ENCODE results near the gene LRRC49.
A peak's percentile ranks its signal among the peaks of the same experiment; 100 is the strongest.
"Not testable (repeated sequence)": the region's sequence is repeated elsewhere in the genome, so short reads cannot be mapped to it uniquely, and the experiment has no call there.

Gene LRRC49

DNA sequence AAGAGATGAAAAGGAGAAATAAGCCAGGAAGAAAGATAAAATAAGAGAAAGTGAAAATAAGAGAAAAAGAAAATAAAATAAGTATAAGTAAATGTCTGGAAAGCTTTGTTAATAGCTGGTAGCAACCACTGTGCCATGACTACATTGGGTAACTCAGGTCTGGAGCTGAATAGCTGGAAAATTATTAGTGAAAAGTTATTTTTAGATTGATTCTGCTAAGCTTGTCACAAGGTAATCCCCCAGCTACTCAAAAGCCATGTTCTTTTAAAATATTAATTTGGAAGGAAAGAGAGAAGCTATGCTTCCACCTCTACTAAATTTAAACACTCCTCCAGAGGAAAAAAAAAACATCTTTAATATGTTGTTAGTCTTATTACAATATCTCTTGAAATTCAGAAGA, 117.8 kb downstream of the LRRC49 start:
- TF ChIP-seq, protein P1, sequence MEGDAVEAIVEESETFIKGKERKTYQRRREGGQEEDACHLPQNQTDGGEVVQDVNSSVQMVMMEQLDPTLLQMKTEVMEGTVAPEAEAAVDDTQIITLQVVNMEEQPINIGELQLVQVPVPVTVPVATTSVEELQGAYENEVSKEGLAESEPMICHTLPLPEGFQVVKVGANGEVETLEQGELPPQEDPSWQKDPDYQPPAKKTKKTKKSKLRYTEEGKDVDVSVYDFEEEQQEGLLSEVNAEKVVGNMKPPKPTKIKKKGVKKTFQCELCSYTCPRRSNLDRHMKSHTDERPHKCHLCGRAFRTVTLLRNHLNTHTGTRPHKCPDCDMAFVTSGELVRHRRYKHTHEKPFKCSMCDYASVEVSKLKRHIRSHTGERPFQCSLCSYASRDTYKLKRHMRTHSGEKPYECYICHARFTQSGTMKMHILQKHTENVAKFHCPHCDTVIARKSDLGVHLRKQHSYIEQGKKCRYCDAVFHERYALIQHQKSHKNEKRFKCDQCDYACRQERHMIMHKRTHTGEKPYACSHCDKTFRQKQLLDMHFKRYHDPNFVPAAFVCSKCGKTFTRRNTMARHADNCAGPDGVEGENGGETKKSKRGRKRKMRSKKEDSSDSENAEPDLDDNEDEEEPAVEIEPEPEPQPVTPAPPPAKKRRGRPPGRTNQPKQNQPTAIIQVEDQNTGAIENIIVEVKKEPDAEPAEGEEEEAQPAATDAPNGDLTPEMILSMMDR (conservative IDR thresholded peaks at IDR 0.05): no peak
- no peak overlapping the region for H3K27ac ChIP-seq

GRCh38 chr15:71010997-71011396, 118.4 kb downstream of the LRRC49 start:
- TF ChIP-seq, protein P1 (conservative IDR thresholded peaks at IDR 0.05): no peak
- no peak overlapping the region for H3K27ac ChIP-seq

GRCh38 chr15:71011503-71012155, 119.0 kb downstream of the LRRC49 start:
- no peak overlapping the region for H3K27ac ChIP-seq

DNA sequence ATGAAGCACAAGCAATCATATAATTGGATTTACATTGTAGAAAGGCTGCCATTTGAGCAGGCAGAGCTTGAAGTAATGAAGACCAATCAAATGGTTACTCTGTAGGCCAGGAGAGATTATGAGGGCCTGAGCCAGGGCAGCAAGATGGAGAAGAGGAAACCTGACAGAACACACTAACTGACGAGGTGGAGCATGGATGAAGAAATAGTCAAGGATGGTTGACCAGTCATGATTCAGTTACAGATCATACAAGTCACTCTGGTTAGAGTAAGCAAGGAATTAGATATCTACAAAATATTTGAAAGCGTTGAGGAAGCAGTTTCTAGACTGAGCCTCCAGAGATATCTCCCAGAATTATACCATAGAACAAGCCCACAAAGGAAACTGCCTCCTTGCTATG, 120.8 kb downstream of the LRRC49 start:
- TF ChIP-seq, protein P1 (conservative IDR thresholded peaks at IDR 0.05): no peak
- no peak overlapping the region for H3K27ac ChIP-seq

More at GRCh38 chr15:71011503-71012155, 119.0 kb downstream of the LRRC49 start:
- TF ChIP-seq, protein P1 (conservative IDR thresholded peaks at IDR 0.05): peak; percentile 98

DNA sequence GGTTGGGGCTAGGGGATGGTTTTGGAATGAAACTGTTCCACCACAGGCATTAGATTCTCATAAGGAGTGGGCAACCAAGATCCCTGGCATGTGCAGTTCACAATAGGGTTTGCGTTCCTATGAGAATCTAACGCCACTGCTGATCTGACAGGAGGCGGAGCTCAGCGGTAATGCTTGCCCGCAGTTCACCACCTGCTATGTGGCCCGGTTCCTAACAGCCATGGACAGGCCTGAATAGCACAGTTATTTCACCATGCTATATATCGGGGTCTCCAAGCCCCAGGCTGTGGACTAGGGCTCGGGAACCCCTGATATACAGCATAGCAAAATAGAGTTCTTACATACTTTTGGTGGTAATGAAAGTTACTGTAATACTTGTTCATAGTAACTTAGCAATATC, 122.7 kb downstream of the LRRC49 start:
- no peak overlapping the region for H3K27ac ChIP-seq
- TF ChIP-seq, protein P1 (conservative IDR thresholded peaks at IDR 0.05): no peak

DNA sequence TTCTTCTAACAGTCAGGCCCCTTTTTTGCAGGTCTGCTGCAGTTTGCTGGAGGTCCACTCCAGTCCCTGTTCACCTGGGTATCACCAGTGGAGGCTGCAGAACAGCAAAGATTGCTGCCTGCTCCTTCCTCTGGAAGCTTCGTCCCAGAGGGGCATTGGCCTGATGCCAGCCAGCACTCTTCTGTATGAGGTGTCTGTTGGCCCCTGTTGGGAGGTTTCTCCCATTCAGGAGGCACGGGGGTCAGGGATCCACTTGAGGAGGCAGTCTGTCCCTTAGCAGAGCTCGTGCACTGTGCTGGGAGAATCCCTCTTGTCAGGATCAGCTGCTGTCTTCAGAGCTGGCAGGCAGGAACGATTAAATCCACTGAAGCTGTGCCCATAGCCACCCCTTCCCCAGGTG, 138.6 kb downstream of the LRRC49 start:
- not testable (repeated sequence) for H3K27ac ChIP-seq

DNA sequence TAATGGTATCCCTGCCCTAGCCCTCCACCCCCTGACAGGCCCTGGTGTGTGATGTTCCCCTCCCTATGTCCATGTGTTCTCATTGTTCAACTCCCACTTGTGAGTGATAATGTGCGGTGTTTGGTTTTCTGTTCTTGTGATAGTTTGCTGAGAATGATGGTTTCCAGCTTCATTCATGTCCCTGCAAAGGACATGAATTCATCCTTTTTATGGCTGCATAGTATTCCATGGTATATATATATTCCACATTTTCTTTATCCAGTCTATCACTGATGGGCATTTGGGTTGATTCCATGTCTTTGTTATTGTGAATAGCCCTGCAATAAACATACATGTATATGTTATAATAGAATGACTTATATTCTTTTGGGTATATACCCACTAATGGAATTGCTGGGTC, 142.9 kb downstream of the LRRC49 start:
- H3K27ac ChIP-seq: not testable (repeated sequence)

DNA sequence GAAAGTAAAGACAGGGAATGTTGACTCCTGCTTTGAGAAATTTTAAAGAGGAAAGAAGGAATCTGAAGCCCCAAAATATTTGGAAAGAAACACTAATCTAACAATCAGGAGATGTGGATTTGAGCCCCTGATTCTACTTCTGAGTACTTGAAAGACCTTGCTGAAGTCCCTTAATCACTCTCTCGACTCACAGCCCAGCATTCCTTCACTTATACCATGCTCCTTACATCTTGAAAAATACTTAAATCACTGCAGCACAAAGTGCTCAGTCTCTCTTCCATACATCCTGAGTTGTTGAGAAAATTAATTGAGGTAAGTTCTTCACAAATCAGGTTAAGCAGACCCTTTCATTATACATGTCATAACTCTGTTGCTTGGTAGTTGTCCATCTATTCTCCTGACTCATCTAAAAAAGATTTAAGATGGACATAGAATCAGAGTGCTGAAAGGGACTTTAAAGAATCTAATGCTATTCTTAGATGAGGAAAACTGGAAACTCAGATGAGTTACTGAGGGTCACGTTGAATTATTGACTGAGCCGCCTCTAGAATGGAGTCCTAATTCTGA, 149.8 kb downstream of the LRRC49 start:
- TF ChIP-seq, protein P1 (conservative IDR thresholded peaks at IDR 0.05): no peak
- no peak overlapping the region for H3K27ac ChIP-seq
